NCI-H2227 (cell line): ENCODE results near the gene VCPKMT.

Experiments used
- DNase-seq: peaks from one replicate; lab custom pipeline; 2025; ENCODE audit not compliant: unreplicated experiment; lab: John Stamatoyannopoulos, UW

The VCPKMT gene

DNA sequence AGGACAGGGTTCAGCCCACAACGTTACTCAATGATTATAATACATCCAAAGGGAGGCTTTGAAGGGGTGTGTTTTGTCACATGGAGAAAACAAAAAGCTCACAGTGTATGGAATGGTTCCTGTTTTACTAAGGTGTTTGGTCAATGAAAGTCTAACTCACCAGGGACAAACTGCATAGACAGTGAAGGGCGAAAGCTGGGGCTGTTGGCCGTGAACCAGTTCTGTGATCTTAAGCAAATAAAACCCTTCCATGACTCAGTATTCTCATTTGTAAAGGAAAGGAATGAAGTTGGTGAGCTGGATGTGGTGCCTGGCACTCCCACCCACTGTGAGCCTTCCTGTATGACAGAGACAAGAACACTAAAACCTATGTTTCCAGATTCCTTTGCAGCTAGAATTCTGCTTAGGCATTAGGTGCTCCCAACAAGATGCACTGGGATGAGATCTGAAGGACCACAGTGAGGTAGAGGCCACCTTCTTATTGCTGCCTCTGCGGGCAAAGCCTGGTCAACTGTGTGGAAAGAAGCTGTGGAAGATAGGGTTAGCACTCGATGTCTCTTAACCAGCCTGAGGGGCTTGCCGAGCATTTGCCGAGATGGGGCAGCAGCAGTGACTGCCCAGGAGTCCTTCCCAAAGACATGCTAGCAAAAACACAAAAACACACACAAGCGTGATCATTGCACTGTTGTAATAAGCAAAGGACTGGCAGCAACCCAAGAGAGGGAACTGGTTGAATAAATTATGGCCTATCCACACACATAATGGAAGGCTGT lies 48.5 kb downstream of the VCPKMT start:
- no peak for DNase-seq

DNA sequence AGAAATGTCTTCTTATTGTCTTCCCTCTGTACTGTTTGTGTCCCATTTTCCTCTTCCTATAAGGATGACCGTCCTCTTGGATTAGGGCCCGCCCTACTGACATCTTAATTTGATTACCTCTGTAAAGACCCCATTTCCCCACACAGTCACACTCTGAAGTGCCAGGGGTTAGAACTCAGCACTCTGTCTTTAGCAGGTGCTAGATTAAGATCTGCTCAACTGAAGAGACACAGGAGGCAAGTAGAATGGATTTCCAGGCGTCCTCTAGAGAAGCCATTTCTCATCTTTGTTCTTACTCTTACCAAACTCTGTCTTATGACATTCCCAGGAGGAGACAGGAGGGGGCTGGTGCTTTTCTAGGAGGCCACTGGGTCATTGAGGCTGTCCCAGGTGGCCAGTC lies 50.8 kb downstream of the VCPKMT start:
- no peak for DNase-seq

DNA sequence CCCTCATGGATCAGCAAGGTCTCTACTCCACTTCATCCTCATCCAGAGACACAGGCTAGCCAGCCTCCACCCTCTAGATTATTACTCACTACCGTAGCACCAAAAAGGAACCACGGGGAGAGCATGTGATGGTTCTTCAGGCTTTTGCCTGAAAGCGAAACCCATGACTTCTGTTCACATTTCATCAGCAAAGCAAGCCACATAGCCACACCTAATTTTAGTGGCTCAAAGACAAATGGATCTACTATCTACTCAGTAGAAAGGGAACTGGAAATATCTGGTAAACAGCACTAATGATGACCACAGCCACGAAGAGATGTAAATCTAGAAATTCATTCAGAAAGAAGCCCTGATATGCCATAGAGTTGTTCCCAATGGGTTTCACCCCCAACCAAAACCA lies 51.4 kb downstream of the VCPKMT start:
- DNase-seq, result no peak

DNA sequence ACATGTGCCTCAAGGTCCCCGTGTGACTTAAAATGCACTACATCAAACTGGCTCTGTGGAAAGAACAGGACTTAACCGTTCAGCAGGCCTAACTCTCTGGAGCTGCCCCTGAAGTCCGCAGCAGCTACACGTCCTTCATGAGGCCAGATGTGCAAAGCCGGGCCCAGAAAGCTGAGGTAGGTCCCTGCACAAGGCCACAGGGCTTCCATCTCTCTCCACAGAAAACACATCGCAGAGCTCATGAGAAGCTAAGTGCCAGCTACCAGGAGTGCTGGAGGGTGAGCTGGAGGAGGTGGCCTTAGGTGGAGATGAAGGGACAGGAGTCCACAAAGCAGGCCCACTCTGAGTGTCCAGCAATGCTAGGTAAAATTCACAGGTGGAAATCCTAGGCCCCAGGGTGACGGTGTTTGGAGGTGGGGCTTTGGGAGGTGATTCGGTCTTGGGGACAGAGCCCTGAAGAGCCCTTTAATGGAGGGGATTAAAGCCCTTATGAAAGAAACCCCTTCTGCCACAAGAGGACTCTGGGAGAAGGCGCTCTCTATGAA lies 52.4 kb downstream of the VCPKMT start:
- no peak for DNase-seq

- DNase-seq, result peak; percentile 13
Measured at GRCh38 chr14:50062438-50063085, 53.8 kb downstream of the VCPKMT start.

- DNase-seq, result peak; percentile 20
Measured at GRCh38 chr14:50061664-50062437, 54.5 kb downstream of the VCPKMT start.

DNA sequence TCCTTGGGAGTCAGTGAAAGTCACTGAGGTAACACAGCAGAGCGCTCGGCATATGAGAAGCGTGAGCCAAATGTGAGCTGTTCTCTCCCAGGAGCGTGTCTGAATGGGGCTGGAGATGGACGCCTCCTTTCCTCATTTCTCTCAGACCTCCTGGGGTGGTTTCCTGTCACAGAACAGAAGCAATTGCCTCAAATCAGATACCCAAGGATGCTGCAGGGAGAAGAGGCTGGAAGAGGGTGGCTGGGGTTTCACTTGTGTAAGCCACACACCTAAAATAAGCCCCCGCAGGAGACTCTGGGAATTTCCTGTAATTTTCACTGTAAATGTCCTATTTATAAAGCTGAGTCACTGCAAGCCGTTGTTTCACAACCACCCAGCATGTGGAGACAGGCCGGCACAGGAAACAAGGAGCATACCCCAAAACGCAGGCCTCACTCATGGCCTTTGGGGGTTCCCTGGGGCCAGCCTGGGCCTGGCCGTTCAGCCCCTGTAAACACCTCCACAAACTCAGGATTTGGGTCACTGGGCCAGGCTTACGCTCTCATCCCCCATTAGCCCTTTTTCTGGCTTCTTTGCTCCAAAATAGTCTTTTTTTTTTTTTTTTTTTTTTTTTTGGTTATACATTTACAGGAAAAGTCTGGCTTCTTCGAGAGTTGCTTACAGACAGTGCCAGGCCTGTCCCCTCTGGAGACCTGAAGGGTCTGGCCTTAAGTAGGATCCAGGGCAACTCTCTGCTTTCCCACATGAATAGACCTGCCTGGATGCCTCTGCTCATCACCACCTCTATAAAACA lies 55.3 kb downstream of the VCPKMT start:
- peak; percentile 34 for DNase-seq

DNA sequence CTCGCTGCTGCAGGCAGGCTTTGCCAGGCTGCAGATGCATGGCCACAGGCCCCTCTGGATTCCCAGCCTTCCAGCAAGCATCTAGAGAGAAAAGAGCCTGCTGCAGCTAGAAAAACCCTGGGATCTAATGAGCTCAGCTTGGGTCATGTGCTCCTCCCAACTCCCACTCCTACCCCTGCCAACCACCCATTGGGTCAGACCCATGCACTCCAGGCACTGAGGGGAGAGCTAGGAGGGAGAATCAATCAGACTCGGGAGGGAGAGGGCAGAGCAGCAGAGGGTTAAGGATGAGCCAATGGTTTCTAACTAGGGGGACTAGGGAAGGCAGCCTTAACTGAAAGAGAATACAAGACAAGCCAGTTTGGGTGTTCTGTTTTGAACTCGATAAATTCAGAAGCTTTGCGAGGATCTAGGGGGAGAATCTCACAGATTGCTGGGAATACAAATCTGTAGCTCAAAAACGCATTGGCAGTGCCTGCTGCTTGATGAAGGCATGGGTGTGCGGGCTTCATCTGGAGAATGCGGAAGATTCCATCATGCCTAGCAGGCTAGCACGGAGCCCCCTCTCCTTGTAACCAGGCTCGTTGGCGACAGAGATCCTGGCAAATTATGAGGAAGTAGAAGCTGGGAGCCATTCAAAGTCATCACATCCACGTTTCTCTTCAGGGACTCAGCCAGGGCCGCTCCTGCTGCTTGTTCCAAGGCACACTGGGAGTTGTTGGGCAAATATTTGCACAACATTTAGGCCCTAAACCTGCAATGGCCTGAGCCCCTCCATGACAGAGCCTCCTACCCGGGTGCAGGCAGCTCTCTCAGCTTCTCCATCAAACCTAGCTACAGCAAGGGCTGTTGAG lies 56.4 kb downstream of the VCPKMT start:
- no peak for DNase-seq
